Stimulated activated CD4-positive, alpha-beta T cell treated with anti-CD3 and anti-CD28 coated beads, Interleukin-1b, Interleukin-23, amount 100 ng/mL, for 1 hour (primary cell): ENCODE measurements around the gene SLC38A10.

Experiments used
- DNase-seq, 2 donors: peaks; one replicate each; pipeline ENCODE4 v3.0.0-alpha.2; 2020; ENCODE audit warnings: low read depth in 2 of 2

SLC38A10 gene

GRCh38 chr17:81295031-81295675, at the start of gene SLC38A10:
TSS of gene SLC38A10 (minus strand) at chr17:81295307. CDS start at chr17:81294921, 386 bp downstream.
- DNase-seq, result peak; percentile 75 to 80

DNA sequence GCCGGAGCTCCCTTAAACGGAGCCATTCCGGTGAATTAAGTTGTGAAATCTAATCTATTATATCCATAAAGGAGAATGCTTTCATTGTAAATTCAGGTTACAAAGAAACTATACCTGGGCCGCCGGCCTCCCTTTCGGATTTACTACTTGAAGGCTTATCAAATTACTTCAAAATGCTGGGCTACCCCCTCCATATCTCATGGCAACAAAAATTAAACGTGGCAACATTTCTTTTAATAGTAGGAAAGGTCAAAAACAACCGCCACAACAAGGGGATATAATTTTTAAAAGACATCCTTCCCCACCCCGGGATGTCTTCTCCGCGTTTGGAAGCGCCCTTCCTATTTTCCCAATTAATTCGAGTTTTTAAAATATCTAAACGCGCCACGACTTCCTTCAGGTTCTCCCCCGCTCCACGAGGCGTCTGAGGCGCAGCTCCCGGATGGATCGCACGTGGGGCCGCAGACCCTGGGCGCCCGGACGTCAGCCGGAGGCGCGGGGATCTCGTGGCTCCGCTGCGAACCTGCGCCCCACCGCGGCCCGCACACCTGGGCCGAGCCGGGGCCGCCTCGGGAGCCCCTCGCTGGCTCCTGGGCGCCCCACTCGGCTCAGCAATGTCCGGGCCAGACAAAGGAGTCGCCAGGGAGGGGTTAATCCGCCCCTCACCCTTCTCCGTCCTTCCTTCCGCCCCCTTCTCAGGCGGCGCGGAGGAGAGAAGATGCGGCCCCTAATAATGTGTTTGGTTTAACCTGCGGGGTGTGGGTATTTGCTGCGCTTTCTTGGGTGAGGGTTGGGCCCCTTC, 47.4 kb upstream of the SLC38A10 start:
- DNase-seq, result no peak

DNA sequence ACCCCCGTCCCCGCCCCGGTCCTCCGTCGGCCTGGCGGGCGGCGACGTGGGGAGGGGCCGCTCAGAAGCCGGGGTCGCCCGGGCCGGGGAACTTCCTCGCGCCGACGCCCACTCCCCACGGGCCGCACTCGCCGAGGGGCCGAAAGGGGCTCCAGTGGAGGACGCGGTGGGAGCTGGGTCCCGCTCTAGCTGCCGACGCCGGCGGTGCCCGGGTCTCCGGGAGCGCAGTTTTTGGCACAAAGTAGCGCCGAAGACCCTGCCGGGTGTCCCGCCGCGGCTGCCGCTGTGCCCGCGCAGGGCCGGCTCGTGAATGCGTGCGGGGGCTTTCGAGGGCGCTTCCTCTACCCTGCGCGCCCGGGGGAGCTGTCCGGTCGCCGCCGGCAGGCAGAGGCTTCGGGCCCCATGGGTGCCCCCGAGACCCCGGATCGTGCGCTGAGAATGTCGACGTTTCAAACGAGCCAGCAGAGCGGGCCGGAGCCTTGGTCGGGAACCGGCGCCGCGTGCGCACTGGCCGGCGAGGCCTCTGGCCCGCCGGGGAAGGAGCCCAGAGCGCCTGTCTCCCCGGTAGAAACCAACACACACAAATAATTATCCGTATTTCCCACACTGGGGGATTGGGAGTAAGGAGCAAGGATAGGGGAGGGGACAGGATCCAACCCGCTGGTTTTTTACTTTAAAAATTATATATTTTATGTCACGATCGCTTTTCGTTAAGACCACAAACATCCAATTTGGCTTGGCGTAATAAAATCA, 46.6 kb upstream of the SLC38A10 start:
- DNase-seq, result no peak

- DNase-seq, result no peak
Measured at GRCh38 chr17:81340607-81341515, 45.8 kb upstream of the SLC38A10 start.

GRCh38 chr17:81339534-81340296, 44.6 kb upstream of the SLC38A10 start:
- no peak for DNase-seq

DNA sequence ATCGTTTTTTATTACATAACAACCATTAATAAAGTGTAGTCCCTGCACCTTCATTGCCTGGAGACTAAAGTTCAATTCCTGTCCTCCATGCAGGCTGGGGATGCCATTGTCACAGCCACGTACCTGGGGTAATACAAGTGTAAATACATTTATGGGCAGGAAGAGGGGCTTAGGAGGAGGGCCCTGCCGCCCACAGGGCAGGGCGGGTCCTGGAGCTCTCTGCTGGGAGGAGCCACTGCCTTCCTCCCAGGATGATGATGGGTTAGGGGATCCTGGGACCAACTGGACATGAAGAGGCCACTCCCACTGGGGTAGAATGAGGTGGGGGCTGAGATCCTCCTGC, 44.1 kb upstream of the SLC38A10 start:
- DNase-seq, result no peak

- DNase-seq, result no peak
Measured at GRCh38 chr17:81338274-81339190, 43.4 kb upstream of the SLC38A10 start.

DNA sequence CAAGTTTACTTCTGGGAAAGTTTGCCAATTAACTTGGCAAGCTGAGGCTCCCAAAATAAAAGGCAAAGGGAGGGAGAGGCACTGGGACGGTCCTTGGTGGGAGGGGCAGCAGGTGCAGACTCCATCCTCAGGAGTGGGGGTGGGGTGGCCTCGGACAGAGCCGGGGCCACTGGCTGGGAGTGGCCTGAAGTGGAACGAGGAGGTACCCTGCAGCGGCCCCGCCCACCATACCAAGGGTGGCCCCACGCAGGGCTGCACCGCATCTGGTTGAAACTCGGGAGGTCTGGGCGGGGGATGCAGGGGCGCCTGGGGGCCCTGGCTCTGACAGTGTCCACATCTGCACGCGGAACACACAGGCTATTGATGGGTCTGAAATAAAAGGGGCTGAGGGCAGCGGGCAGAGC, 42.4 kb upstream of the SLC38A10 start:
- DNase-seq, result no peak

GRCh38 chr17:81336930-81337325, 41.8 kb upstream of the SLC38A10 start:
- DNase-seq, result no peak

DNA sequence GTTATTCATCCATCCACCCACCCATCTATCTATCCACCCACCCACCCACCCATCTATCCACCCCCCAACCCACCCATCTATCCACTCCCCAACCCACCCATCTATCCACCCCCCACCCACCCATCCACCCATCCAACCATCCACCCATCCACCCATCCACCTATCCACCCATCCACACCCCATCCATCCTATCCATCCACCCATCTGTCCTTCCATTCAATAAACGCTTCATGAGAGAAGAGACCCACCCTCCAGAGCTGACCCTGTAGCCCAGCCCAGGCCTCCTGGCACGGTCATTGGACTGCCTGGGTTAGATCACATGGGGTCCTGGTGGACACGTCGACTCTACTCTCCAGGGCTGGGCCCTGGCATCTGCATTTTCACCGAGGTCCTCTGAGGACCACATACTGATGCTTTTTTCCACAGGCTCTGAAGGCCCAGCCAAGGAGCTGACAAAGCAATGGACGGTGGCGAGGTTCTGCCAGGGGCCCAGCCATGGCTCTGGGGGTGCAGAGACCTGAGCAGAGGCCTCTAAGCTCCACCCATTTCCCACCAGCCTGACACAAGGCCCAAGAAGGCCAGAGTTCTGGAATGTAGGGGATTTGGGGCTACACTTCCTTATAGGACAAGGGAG, 41.3 kb upstream of the SLC38A10 start:
- DNase-seq, result no peak

- DNase-seq, result no peak
Measured at GRCh38 chr17:81335773-81336157, 40.7 kb upstream of the SLC38A10 start.

DNA sequence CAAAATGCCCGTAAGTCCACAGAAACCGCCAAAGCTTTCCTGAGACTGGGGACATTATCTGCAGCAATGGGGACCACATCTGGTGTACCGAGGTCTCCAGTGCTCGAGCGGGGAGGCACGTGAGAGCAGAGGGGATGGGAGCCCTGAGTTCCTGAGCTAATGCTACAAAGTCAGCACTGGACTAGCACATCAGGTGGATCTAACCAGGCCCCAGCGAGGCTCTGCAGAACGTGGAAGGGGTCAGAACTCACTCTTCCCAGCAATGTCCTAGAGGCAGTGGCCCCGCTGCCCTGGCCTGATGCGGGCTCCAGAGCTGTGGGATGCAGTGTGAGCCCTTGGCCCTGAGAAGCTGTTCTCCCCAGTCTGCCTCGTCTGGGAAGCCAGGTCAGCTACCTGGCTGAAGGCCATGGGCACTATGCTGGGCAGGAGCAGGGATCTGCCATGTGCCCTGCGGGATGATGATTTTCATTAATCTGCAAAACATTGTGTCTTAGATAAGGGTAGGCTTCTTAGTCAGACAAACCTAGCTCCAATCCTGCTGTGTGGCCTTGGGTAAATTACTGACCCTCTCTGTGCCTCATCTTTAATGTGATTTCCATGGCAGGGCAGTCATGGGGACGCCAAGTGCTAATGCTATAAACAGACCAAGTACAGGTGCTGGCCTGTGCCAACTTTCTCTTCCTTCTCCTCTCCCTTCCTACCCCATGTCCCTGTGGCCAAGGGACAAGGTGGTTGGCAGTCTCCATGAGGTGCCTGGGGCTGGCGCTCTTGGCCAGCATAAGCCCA, 40.1 kb upstream of the SLC38A10 start:
- no peak for DNase-seq

- DNase-seq, result no peak
Measured at GRCh38 chr17:81334391-81334901, 39.3 kb upstream of the SLC38A10 start.

DNA sequence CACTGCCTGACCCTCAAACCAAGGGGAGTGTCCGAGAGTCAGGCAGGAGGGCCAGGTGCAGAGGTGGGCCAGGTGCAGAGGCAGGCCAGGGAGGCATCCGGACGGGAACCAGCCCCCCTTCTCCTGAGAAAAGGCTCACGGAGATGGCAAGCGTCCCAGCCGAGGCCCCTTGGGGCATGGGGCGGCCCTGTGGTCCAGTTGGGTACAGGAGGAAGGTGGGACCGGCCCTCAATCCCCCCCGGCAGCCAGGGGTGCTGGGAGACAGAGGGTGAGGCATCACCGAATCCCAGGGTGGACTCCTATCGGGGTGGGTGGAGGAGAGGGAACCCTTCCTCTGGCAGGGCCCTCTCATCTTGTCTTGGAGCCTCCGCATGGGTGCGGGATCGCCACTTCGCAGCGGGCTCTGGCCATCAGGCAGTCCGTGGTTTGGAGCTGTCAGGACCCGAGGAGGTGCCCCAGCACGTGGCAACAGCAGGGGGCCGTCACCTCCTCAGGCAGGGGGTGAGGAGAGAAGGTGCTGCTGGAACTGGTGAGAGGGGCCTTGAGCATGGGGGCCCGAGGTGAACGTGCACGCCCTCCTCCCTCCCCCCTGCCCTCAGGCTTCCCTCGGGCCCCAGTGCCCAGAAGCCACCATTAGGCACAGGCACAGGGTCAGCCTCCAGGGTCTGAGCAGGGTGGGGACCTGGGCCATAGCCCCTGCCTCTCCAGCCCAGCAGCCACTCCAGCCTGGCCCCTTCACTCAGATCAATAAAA, 38.7 kb upstream of the SLC38A10 start:
- DNase-seq, result no peak

- no peak for DNase-seq
Measured at GRCh38 chr17:81332914-81333528, 37.9 kb upstream of the SLC38A10 start.

DNA sequence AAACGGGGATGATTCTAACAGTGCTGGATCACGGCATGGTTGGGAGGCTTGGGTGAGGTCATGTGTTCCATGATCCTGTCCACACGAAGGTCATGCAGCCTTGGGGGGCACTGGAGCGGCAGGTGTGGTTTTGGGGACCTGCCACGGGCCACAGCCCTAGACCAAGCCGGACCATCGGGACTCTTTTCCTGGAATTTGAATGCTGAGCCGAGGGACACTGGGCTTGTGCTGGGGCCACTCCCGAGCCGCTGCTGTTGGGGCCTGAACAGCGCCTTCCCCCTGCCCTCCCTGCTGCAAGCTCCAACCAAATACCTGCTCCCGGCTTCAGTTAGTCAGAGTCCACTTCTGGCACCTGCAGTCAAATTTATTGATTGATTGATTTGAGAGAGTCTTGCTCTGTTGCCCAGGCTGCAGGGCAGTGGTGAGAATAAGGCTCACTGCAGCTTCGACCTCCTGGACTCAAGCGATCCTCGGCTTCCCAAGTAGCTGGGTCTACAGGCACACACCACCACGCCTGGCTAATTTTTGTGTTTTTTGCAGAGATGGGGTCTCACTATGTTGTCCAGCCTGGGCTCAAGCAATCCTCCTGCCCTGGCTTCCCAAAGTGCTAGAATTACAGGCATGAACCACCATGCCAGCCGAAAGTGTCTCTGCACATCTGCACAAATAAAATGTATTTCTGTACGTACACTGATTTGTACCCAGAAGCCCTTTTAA, 37.2 kb upstream of the SLC38A10 start:
- DNase-seq, result no peak
